ENCODE data around the gene AMDHD2. TPM values are rescaled to one million over a fixed set of nuclear protein-coding genes. Genes with fewer than 3 reads are reported as not detected.
"Not testable (repeated sequence)": the region's sequence is repeated elsewhere in the genome, so short reads cannot be mapped to it uniquely, and the experiment has no call there.

AMDHD2 gene
- total and polyA plus RNA-seq, 2 of the 8 experiments (the other 6 are each of a cell fraction or from before 2014, with no cell fraction given) = 43.0 to 54.6 TPM

DNA sequence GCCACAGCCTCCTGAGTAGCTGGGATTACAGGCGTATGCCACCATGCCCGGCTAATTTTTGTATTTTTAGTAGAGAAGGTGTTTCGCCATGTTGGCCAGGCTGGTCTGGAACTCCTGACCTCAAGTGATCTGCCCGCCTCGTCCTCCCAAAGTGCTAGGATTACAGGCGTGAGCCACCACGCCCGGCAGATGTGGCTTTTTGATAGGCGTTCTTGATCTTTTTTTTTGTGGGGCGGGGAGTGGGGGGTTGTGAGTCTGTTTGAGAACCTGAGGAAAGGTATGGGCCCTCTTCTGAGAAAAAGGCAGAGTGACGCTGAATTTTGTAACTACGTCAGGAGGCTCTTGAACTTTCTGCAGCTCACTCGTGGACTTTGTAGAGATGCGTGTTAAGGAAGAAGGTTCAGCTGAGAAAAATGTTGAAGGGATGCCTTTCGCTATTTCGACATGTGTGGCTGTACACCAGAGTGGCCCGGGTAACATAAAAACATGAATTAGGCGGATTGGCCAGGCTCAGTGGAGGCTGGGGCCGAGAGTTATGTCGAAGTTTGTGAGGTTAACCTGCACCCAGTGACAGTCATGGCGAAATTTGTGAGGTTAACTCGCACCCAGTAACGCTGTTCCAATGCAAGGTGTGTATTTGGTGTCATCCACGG lies 19.1 kb downstream of the AMDHD2 start:
- DNase-seq (ENCODE audit: low read depth in 1 of 2, low spot score in 2 of 2); FAIRE-seq; POLR2A ChIA-PET (ENCODE audit: partially characterized antibody): not testable (repeated sequence)

More for the DNA sequence above, 19.1 kb downstream of the AMDHD2 start:
- H3K4ac ChIP-seq (replicated peaks; ENCODE audit: insufficient read length, low read depth, low read length); H2BK12ac ChIP-seq (ENCODE audit: low read depth, low read length); H2BK120ac ChIP-seq (replicated peaks; ENCODE audit: low read depth, low read length); H3K9ac ChIP-seq (replicated peaks in 1 of 4; ENCODE audit: extremely low read depth in 1 of 4, low read depth in 3 of 4, low read length in 3 of 4); H3K27me3 ChIP-seq (replicated peaks in 1 of 4; ENCODE audit: control insufficient read depth in 3 of 4, extremely low read depth in 1 of 4, insufficient read depth in 3 of 4, low read length in 3 of 4); H2BK20ac ChIP-seq (ENCODE audit: low read length); H4K8ac ChIP-seq (ENCODE audit: extremely low read depth, insufficient read depth, low read length); H2BK15ac ChIP-seq (ENCODE audit: low read length); H3K56ac ChIP-seq (replicated peaks; ENCODE audit: insufficient read length, low read depth, low read length); H2AK5ac ChIP-seq (ENCODE audit: low read depth, low read length); H3K4me1 ChIP-seq (replicated peaks in 1 of 4; ENCODE audit: control insufficient read depth in 3 of 4, insufficient read depth in 4 of 4, low read length in 3 of 4); H3K79me1 ChIP-seq (ENCODE audit: low read depth, low read length); H4K91ac ChIP-seq (replicated peaks; ENCODE audit: insufficient read length, low read length); H2BK5ac ChIP-seq (ENCODE audit: low read depth, low read length); H3K23ac ChIP-seq (ENCODE audit: insufficient read length); H4K20me1 ChIP-seq (replicated peaks in 1 of 2; ENCODE audit: control insufficient read depth in 1 of 2, insufficient read depth in 2 of 2, low read length in 2 of 2); H2AFZ ChIP-seq (ENCODE audit: low read length); H3K14ac ChIP-seq (ENCODE audit: insufficient read length); H3K4me3 ChIP-seq (ENCODE audit: extremely low read depth in 1 of 4, insufficient read depth in 2 of 4, low read depth in 3 of 4, low read length in 4 of 4); H4K5ac ChIP-seq (ENCODE audit: insufficient read length, low read depth, low read length); H3K18ac ChIP-seq (ENCODE audit: extremely low read depth, low read length); H3K9me3 ChIP-seq (ENCODE audit: insufficient read depth in 2 of 2, low read depth in 1 of 2, low read length in 1 of 2); H3K23me2 ChIP-seq (ENCODE audit: low read depth, low read length); H3K27ac ChIP-seq (ENCODE audit: low read depth, low read length); H3K36me3 ChIP-seq (ENCODE audit: control insufficient read depth in 2 of 4, insufficient read depth in 4 of 4, low read length in 3 of 4): not testable (repeated sequence)
- peaks cover 0 to 30% of the 10 kb centered on the region in 2 experiments; a peak in 2 of 4 replicates for H3K79me2 ChIP-seq (ENCODE audit: control insufficient read depth in 1 of 2, insufficient read depth in 2 of 2, low read length in 2 of 2)
- CTCF ChIA-PET (ENCODE audit: partially characterized antibody) = interaction anchor here (1.0 kb wide), 1 partner anchor 29 kb away, joined by 4 read pairs; no protein-coding TSS in a partner anchor
- H3K4me2 ChIP-seq (ENCODE audit: insufficient read depth in 1 of 2, low read depth in 2 of 2, low read length in 2 of 2) = peak overlapping the region in 1 of 2 experiments; percentile 58; a peak in 1 of 4 replicates
- WGBS, 2 experiments (ENCODE audit: extremely low coverage in 1 of 2, insufficient coverage in 1 of 2, insufficient read length in 1 of 2, insufficient replicate concordance in 2 of 2, low coverage in 1 of 2, low lambda C conversion rate in 2 of 2, missing lambda C conversion rate in 1 of 2) = 89% methylated on average over 24 of the region's 24 CpGs; no CpG with 5 or more reads in 1 of the 2 experiments

Data from H1 (cell line).